ENCODE measurements around the gene RAD51. TPM values are rescaled to one million over a fixed set of nuclear protein-coding genes. Genes with fewer than 3 reads are reported as not detected.

The RAD51 gene
- total RNA-seq, 1 experiment from 2014 or later = 47.0 TPM

DNA sequence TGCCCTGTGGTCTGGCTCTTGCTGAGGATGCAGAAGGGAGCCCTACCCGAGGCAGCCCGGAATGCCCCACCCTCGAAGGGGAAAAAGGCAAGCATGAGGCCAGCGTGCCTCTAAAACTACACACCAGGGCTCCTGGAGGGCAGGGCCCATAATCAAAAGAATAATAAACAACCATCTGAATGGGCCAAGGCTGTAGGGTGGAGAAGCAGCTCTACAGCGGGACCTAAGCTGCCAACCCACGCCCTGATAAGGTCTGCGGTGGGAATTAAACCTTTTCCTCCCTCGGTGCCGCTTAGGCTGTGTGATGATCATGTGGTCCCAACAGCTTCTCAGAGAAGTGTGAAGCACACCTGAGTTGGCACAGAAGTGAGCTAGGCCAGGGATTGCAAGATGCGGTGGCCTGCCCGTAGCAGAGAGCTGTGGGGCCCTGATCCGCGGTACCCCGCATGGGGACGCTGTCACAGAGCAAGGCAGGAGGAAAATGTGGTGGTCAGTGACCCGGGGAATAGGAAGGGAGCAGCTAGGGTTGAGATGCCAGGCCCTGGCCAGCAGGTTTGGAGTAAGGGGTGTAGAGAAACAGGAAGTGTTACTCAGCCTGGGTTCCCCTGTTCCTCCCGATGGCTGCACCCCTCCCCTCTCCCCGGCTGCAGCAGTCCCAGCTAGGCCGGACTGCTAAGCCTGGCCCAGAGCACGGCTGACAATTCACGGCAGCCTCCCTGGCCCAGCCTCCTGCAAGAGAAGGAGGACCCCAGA lies 73.7 kb downstream of the RAD51 start:
- H3K4me1 ChIP-seq = no peaks in the 10 kb centered on the region
- Mint-ChIP-seq H3K27ac (ENCODE audit: unreplicated experiment) (no peak overlapping the region), H3K36me3 (ENCODE audit: insufficient read depth, unreplicated experiment) (peaks cover 47% of the 10 kb centered on the region), H3K4me3 (ENCODE audit: unreplicated experiment) (no peak overlapping the region), H3K9me3 (ENCODE audit: unreplicated experiment) (no peaks in the 10 kb centered on the region), H3K27me3 (ENCODE audit: insufficient read depth, unreplicated experiment) (no peaks in the 10 kb centered on the region), H3K4me1 (ENCODE audit: low read depth, unreplicated experiment) (peaks cover 11% of the 10 kb centered on the region)
- BruUV-seq (replicated peaks) = no TSS peak
- intact Hi-C loops (cut with micrococcal nuclease; ENCODE audit: unreplicated experiment) = loop anchor here (10.0 kb wide), 1 partner anchor 204 kb away; the partner anchor contains the start of genes CCDC32 and RPUSD2
- DNase-seq = no peak
- H3K27me3 ChIP-seq (replicated peaks; ENCODE audit: control insufficient read depth, insufficient read depth, low read length) = no peaks in the 10 kb centered on the region
- TF ChIP-seq, protein P1, sequence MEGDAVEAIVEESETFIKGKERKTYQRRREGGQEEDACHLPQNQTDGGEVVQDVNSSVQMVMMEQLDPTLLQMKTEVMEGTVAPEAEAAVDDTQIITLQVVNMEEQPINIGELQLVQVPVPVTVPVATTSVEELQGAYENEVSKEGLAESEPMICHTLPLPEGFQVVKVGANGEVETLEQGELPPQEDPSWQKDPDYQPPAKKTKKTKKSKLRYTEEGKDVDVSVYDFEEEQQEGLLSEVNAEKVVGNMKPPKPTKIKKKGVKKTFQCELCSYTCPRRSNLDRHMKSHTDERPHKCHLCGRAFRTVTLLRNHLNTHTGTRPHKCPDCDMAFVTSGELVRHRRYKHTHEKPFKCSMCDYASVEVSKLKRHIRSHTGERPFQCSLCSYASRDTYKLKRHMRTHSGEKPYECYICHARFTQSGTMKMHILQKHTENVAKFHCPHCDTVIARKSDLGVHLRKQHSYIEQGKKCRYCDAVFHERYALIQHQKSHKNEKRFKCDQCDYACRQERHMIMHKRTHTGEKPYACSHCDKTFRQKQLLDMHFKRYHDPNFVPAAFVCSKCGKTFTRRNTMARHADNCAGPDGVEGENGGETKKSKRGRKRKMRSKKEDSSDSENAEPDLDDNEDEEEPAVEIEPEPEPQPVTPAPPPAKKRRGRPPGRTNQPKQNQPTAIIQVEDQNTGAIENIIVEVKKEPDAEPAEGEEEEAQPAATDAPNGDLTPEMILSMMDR (IDR thresholded peaks at IDR 0.05; ENCODE audit: insufficient read depth in 1 of 2, low read depth in 1 of 2, low read length in 1 of 2, severe bottlenecking in 1 of 2, unreplicated experiment in 1 of 2) = no peak
- CTCF ChIA-PET = no interaction called here
- POLR2A ChIA-PET = no interaction called here
- no peaks in the 10 kb centered on the region for H3K9me3 ChIP-seq
- H3K36me3 ChIP-seq (ENCODE audit: control insufficient read depth, insufficient read depth, low read length) = peaks cover 1% of the 10 kb centered on the region; the same call in 1 of the 2 replicates
- H3K4me3 ChIP-seq (ENCODE audit: low read depth, low read length) = no peak overlapping the region

DNA sequence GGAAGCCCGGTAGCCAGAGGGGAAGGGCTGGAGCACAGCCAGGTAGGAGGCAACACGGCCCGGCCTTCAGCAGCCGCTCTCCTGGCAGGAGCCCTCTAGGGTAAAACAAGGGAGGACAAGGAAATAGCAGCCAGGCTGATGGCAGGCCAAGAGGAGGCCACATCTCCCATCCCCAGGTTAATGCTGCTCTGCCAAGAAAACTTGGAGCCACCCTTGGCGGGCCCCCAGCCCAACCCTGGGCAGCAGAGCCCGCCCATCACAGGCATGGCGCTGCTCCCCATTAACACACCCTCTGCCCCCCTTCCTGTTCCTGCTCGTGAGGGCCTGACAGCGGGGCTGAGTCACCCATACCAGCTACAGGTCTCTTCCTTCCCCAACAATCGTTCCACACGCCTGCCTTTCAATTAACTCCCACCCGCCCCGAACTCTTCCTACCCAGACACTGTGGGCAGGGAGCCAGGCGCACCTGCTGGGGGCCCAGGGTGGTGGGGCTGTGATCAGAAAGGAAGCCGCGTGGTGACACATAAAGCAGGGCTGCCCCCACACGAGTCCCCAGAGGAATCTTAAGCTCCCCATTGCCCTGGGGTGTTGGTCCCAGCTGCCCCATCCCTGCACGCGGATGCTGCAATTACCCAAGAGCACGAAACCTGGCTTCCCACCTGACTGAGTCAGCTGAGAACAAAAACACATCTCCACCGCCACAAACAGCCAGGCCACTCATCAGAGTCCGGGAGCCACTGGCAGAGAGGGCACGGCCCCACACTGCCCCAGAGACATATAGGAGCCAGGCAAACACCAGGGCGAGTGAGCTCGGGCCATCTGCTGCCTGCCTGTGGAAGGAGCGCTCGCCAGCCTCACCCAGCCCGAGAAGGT lies 74.5 kb downstream of the RAD51 start, which contains the start of gene C15orf62:
C15orf62 (plus strand) TSS at position 707 of the 873 bp plus-strand sequence. CDS start 516 bp downstream, outside the sequence.
- no peaks in the 10 kb centered on the region for H3K27me3 Mint-ChIP-seq (ENCODE audit: insufficient read depth, unreplicated experiment)
- Histone ChIP-seq H3K27me3 (replicated peaks; ENCODE audit: control insufficient read depth, insufficient read depth, low read length) (no peaks in the 10 kb centered on the region), H3K36me3 (ENCODE audit: control insufficient read depth, insufficient read depth, low read length) (peaks cover 1% of the 10 kb centered on the region; the same call in 1 of the 2 replicates), H3K4me3 (ENCODE audit: low read depth, low read length) (no peak within 1 kb of the TSS), H3K4me1 (no peaks in the 10 kb centered on the region), H3K9me3 (no peaks in the 10 kb centered on the region)
- H3K4me3 Mint-ChIP-seq (ENCODE audit: unreplicated experiment) = no peak within 1 kb of the TSS
- no peaks in the 10 kb centered on the region for H3K9me3 Mint-ChIP-seq (ENCODE audit: unreplicated experiment)
- CTCF ChIA-PET = interaction anchor here (1.4 kb wide), 1 partner anchor 16 kb away, joined by 3 read pairs; no protein-coding TSS in a partner anchor
- TF ChIP-seq, protein P1 (IDR thresholded peaks at IDR 0.05; ENCODE audit: insufficient read depth in 1 of 2, low read depth in 1 of 2, low read length in 1 of 2, severe bottlenecking in 1 of 2, unreplicated experiment in 1 of 2) = no peak
- intact Hi-C loops (cut with micrococcal nuclease; ENCODE audit: unreplicated experiment) = loop anchor here (10.0 kb wide), 1 partner anchor 205 kb away; the partner anchor contains the start of genes CCDC32 and RPUSD2
- H3K4me1 Mint-ChIP-seq (ENCODE audit: low read depth, unreplicated experiment) = peaks cover 11% of the 10 kb centered on the region
- H3K27ac Mint-ChIP-seq (ENCODE audit: unreplicated experiment) = no peak within 1 kb of the TSS
- POLR2A ChIA-PET = no interaction called here
- DNase-seq = no peak
- peaks cover 40% of the 10 kb centered on the region for H3K36me3 Mint-ChIP-seq (ENCODE audit: insufficient read depth, unreplicated experiment)
- BruUV-seq (replicated peaks) = no TSS peak

DNA sequence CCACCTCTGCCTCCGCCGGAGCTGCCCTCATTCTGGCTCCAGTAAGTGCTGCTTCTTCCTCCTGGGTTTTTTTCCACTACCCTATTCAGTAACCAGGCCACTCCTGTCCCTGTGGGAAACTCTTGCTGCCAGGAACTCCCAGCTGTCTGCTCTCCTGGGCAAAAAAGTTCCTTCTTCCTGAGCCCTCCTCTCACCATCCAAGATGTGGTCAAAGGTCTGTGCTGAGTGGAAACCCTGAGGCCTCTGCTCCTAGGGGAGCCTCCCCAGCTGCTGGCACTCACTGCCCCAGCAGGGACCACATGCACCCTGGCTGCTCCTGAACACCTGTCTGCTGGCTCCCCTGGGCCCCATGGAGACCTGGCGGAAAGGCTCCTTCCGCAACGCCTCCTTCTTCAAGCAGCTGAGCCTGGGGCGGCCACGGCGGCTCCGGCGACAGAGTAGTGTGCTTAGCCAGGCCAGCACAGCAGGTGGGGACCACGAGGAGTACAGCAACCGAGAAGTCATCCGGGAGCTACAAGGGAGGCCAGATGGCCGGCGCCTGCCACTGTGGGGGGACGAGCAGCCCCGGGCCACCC lies 75.3 kb downstream of the RAD51 start:
- no peak for DNase-seq
- H3K27me3 ChIP-seq (replicated peaks; ENCODE audit: control insufficient read depth, insufficient read depth, low read length) = no peaks in the 10 kb centered on the region
- H3K36me3 ChIP-seq (ENCODE audit: control insufficient read depth, insufficient read depth, low read length) = peaks cover 1% of the 10 kb centered on the region; the same call in 1 of the 2 replicates
- ChIA-PET CTCF (interaction anchor here (1.4 kb wide), 1 partner anchor 15 kb away, joined by 3 read pairs; no protein-coding TSS in a partner anchor), POLR2A (no interaction called here)
- intact Hi-C loops (cut with micrococcal nuclease; ENCODE audit: unreplicated experiment) = no loop called here
- Mint-ChIP-seq H3K9me3 (ENCODE audit: unreplicated experiment) (no peaks in the 10 kb centered on the region), H3K4me3 (ENCODE audit: unreplicated experiment) (no peak overlapping the region), H3K27ac (ENCODE audit: unreplicated experiment) (no peak overlapping the region), H3K4me1 (ENCODE audit: low read depth, unreplicated experiment) (peaks cover 8% of the 10 kb centered on the region), H3K36me3 (ENCODE audit: insufficient read depth, unreplicated experiment) (peaks cover 40% of the 10 kb centered on the region), H3K27me3 (ENCODE audit: insufficient read depth, unreplicated experiment) (no peaks in the 10 kb centered on the region)
- H3K4me1 ChIP-seq = no peaks in the 10 kb centered on the region
- no peaks in the 10 kb centered on the region for H3K9me3 ChIP-seq
- no peak overlapping the region for H3K4me3 ChIP-seq (ENCODE audit: low read depth, low read length)
- TF ChIP-seq, protein P1 (IDR thresholded peaks at IDR 0.05; ENCODE audit: insufficient read depth in 1 of 2, low read depth in 1 of 2, low read length in 1 of 2, severe bottlenecking in 1 of 2, unreplicated experiment in 1 of 2) = no peak
- no TSS peak for BruUV-seq (replicated peaks)
